GM19238 (cell line): ENCODE measurements around the gene EP400.

Experiments used
- DNase-seq: peaks from one replicate; pipeline ENCODE4 v3.0.0; 2011; ENCODE audit warnings: low spot score; ENCODE audit not compliant: insufficient read length

Gene EP400

DNA sequence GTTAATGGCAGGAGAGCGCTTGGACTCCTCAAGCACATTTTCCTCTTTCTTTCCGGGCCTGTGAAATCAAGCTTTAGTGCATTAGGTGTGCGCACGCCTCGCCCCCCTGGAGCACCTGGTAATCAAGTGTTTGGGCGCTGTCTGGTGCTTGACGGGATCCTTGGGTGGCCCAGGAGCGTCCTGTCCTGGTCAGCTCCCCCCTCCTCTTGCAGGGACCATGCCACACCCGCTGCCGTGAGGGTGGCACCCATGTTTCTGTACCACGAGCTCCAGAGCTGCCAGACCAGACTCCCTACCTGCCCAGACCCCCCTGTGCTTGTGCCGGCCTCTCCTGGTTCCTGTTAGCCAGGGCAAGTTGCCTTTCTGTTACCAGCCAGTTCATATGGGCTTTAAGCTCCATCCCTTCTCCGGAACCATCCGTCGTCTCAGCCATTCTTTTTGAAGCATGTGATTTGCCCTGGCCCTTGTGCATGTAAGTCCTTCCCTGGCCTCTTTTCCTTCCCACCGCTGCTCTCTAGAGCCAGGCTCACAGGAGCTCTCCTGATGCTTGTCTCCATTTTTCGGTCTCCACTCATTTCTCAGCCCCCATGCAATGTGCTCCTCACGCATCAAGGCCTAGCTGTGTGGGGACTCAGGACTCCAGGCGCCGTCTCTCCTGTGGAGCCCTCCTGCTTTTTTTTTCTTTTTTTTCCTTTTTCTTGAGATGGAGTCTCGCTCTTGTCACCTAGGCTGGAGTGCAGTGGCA, 66.1 kb downstream of the EP400 start:
- no peak for DNase-seq

DNA sequence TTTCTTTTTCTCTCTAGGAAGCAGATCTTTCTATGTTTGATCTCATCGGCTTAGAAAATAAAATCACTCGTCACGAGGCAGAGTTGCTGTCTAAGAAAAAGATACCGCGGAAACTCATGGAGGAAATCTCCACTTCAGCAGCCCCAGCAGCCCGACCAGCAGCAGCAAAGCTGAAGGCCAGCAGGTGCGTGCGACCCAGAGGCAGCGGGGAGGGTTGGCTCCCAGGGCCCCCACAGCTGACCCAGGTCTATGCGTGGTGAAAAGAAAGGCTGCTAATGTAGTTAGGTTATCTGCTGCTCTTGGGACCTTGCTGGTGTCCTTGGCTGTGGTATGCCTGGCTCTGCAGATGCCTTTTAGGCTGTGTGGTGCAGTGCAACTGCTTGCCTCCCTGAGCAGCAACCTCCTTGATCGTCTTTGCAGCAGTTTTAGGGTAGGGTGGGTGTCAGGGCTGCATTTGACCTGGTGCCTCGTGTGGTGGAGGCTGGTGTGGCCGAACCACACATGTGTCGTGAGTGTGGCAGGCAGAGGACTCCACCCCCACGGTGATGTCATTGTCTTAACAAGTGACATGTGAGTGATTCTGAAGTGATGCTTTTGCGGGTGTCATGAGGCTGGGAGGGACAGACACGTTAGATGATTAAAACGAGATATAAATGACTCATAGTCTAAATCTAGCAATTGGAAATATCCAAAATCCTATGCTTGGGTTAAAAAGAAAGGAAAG, 68.6 kb downstream of the EP400 start:
- DNase-seq, result no peak

DNA sequence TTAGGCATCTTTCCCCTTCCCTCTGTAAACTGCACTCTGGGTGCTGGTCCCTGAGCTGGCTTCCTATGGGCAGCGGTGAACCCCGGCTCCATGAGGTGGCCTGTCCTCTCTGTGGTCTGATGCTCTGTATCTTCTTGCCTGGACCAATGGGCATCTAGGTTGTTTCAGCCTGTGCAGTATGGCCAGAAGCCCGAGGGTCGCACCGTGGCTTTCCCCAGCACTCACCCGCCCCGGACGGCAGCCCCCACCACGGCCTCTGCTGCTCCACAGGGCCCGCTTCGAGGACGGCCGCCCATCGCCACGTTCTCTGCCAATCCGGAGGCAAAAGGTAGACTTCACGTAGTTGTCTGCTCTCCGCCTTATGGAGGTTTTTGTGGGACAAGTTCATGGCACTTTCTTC, 70.1 kb downstream of the EP400 start:
- DNase-seq, result no peak

DNA sequence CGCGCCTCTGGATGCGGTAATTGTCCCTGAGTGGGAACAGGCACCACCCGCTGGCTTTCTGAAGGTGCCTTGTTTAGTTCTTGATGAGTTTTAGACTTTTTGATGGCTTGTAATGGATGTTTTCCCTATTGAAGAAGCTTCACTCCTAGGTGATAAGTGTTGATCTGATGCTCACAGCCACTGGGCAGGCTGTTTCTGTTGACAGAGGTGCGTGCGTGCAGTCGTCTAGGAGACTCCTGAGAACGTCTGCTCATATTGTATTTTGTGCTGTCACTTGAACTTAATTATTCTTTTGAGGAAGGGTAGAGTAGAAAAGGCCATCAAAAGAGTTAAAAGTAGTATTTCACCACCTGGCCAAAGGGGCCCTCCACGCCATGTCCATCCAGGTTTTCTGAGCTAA, 70.5 kb downstream of the EP400 start:
- no peak for DNase-seq

DNA sequence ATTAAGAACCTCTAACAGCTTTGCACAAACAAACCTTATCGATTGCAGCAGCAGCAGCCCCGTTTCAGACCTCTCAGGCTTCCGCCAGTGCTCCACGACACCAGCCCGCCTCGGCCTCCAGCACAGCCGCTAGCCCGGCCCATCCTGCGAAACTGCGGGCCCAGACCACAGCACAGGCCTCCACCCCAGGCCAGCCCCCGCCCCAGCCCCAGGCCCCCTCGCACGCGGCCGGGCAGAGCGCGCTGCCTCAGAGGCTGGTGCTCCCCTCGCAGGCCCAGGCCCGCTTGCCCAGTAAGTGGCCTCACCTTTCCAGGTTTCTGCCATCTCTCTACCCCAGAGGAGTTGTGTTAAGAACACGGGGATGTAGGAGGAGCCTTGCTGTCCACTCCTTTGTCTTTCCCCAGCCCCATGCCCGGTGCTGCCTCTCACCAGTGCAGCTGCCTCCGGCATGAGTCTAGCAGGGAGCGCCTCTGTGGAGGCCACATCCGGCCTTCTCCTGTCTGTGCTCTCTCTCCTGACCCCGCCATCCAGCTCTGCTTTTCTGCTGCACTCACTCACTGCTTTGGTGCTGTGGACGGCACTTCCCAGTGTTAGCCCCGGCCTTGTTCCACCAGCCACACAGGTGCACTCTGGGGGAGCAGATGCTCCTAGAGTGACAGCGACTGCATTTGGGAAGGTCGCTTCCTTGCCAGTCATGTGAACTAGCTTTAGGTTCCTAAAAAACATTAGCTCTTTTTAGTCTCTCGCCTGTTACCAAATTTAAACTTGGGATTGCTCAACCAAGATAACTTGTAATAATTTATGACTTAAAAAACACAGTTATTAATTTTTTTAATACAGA, 71.5 kb downstream of the EP400 start:
- no peak for DNase-seq

DNA sequence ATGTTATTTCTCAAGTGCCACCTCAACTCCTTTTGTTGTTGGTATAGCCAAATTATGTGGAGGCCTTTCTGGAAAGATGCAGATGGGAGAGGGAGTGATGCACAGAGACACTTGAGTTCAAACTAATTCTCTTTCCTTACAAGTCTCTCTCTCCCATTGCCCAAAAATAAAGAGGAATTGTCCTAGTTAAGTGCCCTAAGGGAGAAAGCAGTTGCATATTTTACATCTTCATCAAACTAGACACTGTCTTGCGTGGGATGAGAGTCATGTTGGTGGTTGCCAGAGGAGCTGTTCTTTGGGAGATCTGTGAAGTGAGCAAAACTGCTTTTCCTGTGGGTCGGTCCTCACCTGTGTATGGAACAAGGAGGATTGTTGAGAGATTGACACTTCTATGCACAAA, 72.2 kb downstream of the EP400 start:
- DNase-seq, result no peak

DNA sequence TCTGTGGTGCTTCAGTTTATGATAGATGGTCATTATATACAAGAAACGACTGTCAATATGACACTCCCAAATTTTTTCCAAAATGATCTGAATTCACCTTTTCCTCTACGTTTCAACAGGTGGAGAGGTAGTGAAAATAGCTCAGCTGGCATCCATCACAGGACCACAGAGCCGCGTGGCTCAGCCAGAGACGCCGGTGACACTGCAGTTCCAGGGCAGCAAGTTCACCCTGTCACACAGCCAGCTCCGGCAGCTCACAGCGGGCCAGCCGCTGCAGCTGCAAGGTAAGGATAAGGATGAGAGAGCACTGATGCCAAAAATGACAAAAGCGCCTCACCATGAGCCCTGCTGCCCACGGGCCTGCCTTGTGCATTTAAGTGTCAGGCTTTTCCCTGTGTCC, 73.9 kb downstream of the EP400 start:
- DNase-seq, result no peak

DNA sequence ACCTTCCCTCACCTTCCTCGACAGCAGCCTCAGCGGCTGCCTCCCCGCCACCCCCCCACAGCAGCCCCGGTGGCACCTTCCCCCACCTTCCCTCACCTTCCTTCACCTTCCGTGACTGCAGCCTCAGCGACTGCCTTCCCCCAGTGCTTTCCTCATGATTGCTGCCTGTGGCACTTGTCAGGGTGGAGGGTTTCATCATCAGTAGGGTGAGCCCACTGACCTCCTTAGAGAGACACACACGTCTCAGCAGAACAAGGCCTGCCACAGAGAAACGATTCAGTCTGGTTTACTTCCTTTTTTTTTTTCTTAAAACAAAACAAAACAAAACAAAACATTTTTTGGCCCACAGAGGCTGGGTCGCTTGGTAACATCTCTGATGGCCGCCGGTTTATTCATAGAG, 75.0 kb downstream of the EP400 start:
- no peak for DNase-seq

DNA sequence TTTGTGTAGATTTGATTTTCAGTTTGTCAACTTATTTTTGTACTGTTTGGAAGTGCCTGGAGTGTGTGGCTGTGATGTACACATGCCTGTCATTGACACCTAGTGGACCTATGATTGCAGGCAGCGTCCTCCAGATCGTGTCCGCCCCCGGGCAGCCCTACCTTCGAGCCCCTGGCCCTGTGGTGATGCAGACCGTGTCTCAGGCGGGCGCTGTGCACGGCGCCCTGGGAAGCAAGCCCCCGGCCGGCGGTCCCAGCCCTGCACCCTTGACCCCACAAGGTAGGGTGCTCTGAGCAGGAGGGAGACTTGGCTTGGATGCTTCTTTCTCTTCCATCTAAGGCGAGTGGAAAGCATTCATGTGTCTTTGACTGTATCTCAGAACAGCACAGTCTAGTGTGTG, 75.8 kb downstream of the EP400 start:
- DNase-seq, result no peak

DNA sequence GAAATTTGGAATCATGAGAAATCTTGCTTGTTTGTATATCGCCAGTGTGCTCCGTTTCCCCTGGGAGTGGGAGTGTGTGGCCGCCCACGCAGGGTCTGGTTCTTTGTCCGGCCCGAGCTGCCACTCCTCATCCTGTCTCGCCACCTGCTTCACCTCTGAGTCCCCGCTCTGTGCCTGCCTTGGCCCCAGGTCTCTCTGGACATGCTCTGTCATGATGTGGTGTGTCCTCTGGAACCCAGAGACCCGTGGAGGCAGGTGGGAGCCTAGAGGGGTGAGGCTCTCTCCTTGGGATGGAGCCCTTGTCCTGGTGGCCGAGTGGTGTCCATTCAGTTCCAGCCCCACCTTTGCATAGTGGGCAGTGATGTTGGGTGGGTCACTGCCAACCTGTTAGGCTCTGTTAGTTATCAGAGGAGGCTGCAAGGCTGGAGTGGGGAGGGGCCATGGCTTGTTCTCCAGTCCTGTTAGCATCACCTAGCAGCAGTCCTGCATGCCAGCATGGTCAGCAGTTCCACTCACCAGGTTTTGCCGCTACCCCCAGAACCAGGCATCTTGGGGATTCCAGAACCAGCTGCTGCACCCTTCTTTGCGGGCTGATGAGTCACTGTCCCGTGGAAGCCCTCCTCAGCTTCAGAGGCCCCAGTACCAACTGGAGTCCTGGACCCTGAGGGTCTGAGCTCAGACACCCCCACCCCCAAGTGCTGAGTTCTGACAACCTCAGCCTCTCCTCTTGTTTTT, 76.5 kb downstream of the EP400 start:
- DNase-seq, result no peak

DNA sequence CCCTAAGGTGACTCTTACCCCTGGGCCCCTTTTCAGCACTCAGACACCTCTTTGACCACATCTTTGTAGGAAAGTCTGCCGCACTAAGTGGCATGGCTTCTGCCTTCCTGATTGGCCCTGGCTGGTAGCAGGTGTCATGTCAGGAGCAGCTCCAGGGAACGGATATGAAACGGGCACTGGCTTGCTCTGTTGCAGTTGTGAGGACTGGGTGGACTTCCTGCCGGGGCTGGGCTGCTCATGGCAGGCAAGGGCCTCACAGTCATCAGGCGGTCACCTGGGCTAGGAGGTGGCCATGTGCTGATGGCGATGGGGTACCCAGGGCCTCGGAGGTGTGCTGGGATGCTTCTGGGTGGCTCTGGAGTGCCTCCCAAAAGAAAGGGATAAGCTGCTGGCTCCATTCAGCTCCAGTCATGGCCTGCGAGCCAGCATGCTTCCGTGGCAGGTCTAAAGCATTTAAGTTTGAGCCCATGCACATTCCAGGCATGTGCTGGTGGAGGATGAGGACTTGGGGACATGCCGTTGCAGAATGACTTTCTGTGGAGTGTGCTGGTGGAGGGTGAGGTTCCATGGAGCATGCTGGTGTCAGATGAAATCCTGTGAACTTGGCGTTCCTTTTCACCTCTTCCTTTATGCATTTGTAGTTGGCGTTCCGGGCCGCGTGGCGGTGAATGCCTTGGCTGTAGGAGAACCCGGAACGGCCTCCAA, 77.2 kb downstream of the EP400 start:
- DNase-seq, result no peak

DNA sequence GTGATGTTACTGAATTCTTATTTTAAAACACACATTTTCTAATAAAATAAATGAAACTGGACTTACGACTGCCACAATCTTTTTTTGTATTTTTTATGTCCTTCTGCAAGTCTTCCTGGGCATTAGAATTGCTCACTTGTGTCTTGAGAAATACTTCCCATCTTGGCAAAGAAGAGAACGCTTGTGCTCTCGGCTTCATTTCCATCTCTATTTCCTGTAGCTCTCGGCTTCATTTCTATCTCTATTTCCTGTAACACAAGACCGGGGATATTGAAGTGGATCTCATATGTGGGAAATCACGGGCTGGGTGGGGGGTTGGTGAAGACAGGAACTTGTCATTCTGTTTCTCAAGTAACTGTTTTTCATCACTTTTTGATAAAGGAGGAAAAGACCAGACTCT, 77.9 kb downstream of the EP400 start:
- no peak for DNase-seq

DNA sequence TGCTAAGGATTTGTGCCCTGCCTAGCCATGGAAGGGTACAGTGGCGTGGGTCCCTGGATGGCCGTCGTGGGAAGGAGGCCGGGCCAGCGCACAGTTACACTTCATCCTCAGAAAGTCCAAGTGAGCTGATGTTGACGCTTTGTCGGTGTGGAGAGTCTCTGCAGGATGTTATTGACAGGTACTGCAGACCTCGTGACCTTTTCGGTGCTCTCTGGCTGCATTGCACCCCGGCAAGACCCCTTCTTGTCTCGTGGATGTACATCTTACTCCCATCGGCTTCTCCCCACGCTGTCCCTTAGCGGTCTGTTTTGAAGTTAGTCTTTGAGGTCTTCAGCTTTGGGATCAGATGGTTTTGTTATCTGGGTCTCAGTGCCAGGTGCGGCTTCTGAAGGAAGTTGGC, 78.4 kb downstream of the EP400 start:
- DNase-seq, result no peak

DNA sequence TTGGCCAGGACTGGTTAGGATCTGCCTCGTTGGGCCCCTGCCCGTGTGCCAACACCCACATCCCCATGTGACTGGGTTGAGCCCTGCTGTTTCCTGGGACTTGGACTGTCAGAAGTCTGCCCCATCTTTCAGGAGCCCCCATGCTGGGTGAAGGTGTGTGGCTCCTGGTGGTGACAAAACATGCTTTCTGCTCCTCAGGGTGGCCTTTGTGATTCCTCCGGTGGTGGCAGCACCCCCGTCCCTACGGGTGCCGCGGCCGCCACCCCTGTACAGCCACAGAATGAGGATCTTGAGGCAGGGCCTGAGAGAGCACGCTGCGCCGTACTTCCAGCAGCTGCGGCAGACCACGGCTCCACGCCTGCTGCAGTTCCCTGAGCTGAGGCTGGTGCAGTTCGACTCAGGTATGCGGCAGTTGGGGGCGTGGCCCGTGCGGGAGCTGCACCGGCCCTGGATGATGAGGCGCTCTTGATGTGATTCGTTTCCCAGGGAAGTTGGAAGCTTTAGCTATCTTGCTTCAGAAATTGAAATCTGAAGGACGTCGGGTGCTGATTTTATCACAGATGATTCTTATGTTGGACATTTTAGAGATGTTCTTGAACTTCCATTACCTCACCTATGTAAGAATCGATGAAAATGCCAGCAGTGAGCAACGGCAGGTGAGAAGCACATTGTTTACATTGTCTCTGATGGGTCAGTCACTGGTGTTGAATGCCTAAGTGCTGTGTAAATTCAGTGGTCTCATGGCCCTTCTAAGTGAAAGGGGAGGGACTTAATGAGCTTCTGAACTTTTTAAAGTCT, 80.0 kb downstream of the EP400 start:
- no peak for DNase-seq

DNA sequence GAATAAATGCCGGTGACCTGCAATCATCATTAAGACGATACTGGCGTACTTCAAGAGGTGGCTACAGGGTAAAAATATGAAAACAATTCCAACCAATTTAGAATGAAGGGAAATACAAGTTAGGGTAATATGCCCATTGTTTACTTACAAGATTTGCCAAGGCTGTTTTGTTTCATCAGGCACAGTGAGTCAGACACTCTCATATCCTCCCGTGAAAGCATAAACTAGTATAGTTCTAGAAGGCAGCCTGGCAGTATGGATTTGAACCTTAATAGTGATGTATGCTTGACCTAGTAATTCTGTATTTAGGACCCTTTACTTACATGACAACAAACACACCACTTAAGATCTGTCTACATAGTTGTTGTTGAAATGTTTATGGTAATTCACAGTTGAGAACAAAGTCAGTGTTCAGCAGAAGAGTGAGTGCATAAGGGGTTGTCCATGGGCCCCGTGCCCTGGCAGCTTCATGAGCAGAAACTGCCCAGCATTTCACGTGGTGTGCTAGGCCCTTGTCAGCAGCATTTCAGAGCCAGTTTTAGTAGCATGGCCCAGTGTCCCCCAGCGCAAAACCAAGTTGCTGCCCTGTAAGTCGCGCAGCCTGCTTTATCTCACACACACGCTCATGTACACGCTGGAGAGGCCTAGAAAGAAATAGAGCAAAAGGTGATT, 80.8 kb downstream of the EP400 start:
- no peak for DNase-seq

DNA sequence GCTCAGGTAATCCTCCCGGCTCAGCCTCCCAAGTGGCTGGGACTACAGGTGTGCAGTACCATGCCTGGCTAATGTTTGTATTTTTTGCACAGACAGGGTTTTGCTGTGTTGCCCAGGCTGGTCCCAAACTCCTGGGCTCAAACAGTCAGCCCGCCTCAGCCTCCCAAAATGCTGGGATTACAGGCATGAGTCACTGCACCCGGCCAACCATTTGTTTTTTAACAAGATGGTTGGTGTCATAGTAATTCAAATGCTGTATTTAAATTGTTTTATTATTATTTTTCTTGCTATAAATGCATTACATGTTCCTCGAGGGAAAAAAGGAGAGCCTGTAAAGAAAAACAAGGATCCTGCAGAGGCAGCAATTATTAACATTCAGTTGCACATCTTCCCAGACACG, 83.9 kb downstream of the EP400 start:
- DNase-seq, result no peak

DNA sequence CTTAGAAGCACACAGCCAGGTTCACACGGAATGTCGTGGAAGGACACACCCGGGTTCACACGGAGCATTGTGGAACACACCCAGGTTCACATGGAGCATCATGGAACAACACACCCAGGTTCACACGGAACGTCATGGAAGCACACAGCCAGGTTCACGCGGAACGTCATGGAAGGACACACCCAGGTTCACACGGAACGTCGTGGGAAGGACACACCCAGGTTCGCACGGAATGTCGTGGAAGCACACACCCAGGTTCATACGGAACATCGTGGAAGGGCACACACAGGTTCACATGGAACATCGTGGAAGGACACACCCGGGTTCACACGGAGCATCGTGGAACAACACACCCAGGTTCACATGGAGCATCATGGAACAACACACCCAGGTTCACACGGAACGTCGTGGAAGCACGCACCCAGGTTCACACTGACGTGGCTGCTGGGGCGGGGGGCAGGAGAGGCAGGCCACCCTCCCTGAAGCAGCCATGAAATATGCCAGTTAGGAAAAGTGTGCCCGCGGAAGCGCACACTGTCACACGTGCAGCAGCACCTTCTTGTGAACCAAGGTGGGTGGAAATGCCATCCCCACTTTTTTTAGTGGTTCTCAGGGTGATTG, 86.4 kb downstream of the EP400 start:
- DNase-seq, result no peak

DNA sequence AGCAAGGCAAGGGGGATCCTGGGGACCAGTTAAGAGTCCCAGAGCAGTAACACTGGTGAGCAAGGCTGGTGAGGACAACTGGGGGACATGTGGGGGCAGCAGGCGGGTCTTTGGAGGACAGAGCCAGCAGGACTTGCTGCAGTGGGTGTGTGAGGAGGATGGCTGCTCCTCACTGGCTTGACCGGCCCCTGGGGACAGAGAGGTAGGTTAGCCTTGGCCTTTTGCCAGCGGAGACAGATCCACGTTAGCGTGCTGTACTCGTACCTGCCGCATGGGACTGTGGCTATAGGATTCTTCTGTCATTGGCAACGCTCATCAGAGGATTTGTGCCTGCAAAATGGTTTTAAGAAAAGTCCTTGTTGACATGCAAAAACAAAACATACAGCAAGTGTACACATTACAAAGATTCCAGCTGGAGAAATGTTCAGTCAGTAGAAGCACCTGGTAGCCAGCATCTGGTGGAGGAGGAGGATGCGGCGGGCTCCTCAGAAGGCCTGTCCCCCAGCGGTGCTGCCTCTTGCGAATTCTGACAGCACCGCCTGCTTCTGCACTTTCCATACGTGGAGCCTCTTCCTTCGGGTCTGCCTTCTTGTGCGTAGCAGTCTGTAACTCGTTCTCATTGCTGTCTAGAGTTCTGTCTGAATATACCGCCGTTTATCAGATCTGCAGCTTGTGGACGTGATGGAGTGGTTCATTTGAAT, 91.3 kb downstream of the EP400 start:
- no peak for DNase-seq

DNA sequence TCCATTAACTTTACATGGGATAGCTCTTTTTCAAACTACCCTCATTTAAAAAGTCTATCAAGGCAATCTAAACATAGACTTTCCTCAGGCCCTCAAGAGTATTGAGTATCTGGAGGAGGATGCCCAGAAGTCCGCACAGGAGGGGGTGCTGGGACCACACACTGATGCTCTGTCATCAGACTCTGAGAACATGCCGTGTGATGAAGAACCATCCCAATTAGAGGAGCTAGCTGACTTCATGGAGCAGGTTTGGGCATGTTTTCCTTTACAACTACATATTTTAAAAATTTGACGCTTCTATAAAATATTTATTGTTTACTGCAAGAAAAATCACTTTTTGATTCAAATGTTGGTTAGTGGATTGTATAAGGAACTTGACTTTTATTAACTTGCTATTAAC, 93.5 kb downstream of the EP400 start:
- DNase-seq, result no peak
